Body of pancreas (tissue), 4 donors: Measurements from ENCODE around the gene MYH11.

Experiments used
- POLR2A ChIP-seq, 3 donors: fragments of 450-650 bp; IDR thresholded peaks; one replicate each; pipeline ENCODE4 v1.6.1; 2016; ENCODE audit warnings: antibody characterized with exemption in 3 of 3, mild to moderate bottlenecking in 2 of 3
- TF ChIP-seq, protein P1 (sequence below), 7 experiments: fragments of 450-650 bp in 4 of 7; fragments of 200-600 bp in 3 of 7; sonication (generic) in 3 of 7; IDR thresholded peaks; one replicate each; pipeline ENCODE4 v1.5.1; 2016 to 2019; ENCODE audit warnings: antibody characterized with exemption in 7 of 7

DNA sequence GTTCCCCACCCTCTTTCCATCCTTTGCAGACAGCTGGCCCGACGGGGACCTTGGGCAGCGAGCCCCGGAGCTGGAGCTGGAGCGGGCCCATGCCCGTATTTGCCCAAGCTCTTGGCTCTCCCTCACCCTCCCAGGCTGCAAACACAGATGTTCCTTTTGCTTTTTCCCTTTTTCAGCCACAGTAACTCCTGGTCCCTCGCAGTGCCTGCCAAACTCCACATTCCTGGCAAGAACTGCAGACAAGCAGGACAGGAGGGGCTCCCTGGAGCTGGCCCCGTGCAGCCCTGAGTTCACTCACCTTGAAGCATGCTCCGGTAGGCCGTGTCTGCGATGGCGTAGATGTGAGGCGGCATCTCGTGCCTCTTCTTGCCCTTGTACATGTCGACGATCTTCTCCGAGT lies 33.9 kb downstream of the MYH11 start:
- TF ChIP-seq, protein P1, sequence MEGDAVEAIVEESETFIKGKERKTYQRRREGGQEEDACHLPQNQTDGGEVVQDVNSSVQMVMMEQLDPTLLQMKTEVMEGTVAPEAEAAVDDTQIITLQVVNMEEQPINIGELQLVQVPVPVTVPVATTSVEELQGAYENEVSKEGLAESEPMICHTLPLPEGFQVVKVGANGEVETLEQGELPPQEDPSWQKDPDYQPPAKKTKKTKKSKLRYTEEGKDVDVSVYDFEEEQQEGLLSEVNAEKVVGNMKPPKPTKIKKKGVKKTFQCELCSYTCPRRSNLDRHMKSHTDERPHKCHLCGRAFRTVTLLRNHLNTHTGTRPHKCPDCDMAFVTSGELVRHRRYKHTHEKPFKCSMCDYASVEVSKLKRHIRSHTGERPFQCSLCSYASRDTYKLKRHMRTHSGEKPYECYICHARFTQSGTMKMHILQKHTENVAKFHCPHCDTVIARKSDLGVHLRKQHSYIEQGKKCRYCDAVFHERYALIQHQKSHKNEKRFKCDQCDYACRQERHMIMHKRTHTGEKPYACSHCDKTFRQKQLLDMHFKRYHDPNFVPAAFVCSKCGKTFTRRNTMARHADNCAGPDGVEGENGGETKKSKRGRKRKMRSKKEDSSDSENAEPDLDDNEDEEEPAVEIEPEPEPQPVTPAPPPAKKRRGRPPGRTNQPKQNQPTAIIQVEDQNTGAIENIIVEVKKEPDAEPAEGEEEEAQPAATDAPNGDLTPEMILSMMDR (IDR thresholded peaks at IDR 0.05), result peak in 1 of 7 experiments; percentile 1
- TF ChIP-seq POLR2A (IDR thresholded peaks at IDR 0.05), result no peak
